Suprapubic skin (tissue), 4 donors: ENCODE data around the gene PFN3.

Source experiments
- POLR2A ChIP-seq, 2 donors: fragments of 450-650 bp; IDR thresholded peaks; one replicate each; pipeline ENCODE4 v1.6.1; 2017; ENCODE audit warnings: antibody characterized with exemption in 2 of 2, mild to moderate bottlenecking in 2 of 2, moderate library complexity in 2 of 2
- POLR2AphosphoS5 ChIP-seq, 3 donors: sonication (generic); formaldehyde crosslinking; IDR thresholded peaks; one replicate each; pipeline ENCODE4 v1.6.1; 2017; ENCODE audit warnings: antibody characterized with exemption in 3 of 3
- TF ChIP-seq, protein P1 (sequence below), 2 donors: fragments of 200-600 bp in 1 of 2; fragments of 450-650 bp in 1 of 2; sonication (generic) in 1 of 2; IDR thresholded peaks; one replicate each; pipeline ENCODE4 v1.5.1; 2016 to 2019; ENCODE audit warnings: antibody characterized with exemption in 2 of 2, mild to moderate bottlenecking in 1 of 2, moderate library complexity in 1 of 2

- TF ChIP-seq, protein P1, sequence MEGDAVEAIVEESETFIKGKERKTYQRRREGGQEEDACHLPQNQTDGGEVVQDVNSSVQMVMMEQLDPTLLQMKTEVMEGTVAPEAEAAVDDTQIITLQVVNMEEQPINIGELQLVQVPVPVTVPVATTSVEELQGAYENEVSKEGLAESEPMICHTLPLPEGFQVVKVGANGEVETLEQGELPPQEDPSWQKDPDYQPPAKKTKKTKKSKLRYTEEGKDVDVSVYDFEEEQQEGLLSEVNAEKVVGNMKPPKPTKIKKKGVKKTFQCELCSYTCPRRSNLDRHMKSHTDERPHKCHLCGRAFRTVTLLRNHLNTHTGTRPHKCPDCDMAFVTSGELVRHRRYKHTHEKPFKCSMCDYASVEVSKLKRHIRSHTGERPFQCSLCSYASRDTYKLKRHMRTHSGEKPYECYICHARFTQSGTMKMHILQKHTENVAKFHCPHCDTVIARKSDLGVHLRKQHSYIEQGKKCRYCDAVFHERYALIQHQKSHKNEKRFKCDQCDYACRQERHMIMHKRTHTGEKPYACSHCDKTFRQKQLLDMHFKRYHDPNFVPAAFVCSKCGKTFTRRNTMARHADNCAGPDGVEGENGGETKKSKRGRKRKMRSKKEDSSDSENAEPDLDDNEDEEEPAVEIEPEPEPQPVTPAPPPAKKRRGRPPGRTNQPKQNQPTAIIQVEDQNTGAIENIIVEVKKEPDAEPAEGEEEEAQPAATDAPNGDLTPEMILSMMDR (IDR thresholded peaks at IDR 0.05), result no peak
- TF ChIP-seq POLR2A (IDR thresholded peaks at IDR 0.05) (no peak), POLR2AphosphoS5 (IDR thresholded peaks at IDR 0.05) (no peak)
Measured at GRCh38 chr5:177427919-177428573, 27.6 kb upstream of the PFN3 start.
